ENCODE data around the gene GPR171.

Gene GPR171

DNA sequence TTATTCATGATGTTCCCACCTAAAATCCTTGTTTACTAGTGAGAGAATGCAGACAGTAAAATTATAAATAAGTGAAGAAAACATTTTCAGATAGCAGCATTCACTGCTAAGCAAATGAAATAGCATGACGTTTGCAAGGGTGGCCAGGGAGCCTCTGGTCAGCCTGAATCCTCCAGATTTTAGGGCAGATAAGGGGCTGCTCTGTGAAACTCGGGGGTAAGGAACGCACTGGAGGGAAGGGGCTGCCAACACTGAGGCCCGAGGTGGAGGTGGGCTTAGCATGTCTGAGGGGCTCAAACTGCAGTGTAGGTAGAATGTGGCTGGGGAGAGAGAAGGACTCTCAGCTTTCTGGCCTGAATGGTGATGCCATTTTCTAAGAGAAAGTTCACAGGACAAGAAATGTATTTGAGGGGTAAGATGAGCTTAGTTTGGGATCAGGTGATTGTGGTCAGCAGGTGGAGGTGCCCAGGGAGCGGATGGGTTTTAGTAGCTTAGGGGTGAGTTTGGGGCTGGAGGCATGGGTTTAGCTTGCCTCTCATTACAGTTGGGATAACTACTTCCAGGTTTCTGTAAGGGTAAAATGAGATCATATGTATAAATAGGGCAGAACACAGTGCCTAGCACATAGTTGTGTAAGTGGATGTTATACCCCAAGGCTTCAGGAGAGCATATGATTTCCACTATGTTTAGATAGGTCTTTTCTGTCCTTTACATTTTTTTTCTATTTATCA is 20.5 kb downstream of the GPR171 start:
- in situ Hi-C loops (cut with MboI; ENCODE audit: low sequenced_read_pairs): no loop called here

DNA sequence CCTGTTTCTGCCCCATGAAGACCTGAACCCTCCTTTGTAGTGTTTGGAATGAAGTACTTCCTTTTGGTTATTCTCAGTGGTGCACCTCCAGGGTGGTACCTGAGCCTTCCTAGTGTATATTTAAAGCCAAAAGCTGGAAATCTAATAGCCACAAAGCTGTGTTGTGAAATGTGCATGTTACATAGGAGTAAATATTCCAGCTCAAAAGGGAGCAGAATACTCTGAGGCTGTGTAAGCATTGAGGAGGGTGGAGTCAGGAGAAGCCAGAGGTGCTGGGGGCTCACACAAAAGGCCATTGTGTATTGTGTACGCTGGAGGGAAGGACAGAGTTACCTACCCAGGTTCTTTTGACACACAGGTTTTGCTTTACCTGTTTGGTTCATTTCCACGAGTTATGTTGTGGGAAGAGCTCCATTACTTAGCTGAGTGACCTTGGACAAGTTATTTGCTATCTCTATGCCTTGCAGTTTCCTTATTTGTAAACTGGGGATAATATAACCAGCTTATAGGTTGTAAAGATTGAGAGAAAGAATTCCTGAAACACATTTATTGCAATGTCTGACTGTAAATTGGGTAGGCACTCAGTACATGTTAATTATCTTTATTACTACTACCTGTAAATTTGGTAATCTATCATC is 24.7 kb downstream of the GPR171 start:
- in situ Hi-C loops (cut with MboI; ENCODE audit: low sequenced_read_pairs): no loop called here

DNA sequence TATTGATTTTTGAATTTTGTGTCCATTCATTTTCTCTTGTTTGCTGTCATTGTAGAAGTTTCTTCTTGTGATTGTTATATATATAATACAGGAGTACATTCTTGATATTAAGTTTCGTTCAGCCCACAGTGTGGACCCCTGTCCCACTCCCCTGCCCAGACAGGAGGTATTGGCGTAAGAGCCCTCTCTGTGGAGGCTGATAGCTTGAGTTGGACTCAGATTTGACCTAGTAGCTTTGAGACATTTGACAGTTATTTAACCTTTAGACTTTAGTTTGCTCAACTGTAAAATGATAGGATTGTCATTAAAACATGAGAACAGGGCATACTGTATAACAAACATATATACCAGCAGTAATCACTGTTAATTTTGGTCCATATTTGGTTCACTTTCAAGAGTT is 27.1 kb downstream of the GPR171 start:
- in situ Hi-C loops (cut with MboI; ENCODE audit: low sequenced_read_pairs): no loop called here

DNA sequence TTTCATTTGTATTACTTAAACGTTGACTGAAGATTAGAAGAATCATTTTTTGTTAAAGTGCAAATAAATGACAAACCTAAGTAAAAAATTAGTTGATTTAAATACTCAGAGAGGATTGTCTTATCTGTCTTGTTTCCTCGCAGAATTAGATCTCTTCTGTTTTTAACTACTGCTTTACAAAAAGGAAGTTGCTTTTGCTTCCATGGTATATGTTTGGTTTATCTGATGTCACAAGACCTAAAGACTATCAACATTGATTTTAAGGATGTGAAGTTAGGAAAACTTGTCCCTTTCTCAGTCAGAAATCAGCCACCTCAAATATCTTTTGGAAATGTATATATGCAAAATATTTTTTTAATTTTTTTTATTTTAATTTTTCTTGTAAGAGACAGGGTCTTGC is 28.7 kb downstream of the GPR171 start:
- in situ Hi-C loops (cut with MboI; ENCODE audit: low sequenced_read_pairs): loop anchor here (5.0 kb wide), 1 partner anchor 103 kb away; the partner anchor contains the start of gene P2RY14

DNA sequence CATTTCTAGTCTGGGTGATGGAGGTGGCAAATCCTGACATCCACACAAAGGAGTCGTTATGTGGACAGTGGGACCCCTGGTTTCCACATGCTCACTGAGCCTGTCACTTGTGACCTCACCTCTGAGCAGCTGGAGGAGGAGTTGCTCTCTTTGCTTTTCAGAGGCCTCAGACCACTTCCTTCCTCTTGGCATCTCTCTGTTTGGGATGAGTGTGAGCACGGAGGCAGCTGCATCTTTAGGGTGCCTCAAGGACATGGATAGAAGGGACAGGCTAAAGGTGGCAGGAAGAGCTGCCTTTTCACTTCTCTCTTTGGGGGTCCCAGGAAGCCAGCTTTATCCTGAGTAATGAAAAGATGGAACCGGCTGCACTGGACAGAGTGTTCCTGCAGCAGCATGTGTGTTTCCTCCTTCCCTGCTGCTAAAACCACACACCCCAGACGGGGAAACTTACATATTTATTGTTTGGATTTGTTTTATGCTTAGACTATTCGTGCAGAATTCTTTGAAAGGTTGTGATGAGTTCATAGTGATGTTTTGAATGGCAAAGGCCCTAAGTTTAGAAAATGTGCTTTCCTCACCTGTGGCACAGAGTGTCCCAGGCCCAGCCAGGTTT is 31.8 kb downstream of the GPR171 start:
- in situ Hi-C loops (cut with MboI; ENCODE audit: low sequenced_read_pairs): loop anchor here (5.0 kb wide), 1 partner anchor 106 kb away; the partner anchor contains the start of gene P2RY14

DNA sequence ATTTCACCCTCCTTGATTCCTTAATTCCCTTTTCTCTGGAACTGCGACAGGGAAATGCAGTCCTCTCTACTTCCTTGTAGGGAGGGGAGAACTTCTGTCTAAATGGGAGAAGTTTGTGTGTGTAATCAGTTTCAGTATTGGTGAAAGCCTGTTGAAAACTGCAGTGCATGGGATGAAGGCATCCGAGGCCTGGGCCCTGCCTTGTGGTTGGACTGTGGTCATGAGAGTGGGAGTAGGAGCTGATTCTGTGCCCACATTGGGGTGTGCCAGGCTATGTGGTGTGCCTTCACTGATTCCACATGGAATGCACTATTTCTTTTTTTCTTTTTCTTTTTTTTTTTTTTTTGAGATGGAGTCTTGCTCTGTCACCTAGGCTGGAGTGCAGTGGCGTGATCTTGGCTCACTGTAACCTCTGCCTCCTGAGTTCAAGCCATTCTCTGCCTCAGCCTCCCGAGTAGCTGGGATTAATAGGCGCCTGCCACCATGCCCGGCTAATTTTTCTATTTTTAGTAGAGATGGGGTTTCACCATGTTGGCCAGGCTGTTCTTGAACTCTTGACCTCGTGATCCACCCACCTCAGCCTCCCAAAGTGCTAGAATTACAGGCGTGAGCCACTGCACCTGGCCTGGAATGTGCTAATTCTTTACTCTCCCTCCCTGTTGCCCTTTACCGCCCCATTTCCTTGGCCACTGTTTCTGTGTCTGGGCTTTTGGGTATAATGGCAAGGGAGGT is 32.9 kb downstream of the GPR171 start:
- in situ Hi-C loops (cut with MboI; ENCODE audit: low sequenced_read_pairs): loop anchor here (5.0 to 10.0 kb wide), 2 partner anchors 55 to 107 kb away; partner anchors contain the start of gene P2RY14

DNA sequence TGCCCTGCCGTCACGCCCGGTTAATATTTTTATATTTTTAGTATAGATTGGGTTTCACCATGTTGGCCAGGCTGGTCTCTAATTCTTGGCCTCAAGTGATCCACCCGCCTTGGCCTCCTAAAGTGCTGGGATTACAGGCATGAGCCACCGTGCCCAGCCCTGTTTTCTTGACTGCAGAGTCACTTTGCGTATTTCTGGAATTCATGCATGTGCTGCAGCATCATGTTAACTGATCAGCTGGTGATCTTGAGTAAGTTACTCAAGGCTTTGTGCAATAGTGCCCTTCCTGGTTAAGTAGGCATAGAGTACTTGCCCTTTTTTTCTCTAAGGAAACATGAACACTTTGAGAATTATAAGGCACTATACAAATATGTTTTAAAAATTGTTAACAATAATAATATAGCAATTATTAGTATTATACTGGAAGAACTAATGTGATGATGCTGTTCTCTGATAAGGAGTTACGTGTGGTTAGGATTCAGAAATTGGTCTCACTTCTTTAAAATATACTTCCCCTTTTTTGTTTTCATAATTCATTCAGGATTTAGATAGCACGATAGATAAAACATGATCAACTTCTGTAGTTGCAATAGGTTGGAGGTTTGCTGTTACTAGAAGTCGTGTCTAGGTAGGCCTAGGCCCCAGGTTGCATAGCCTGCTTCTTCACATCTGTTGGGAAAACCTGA is 33.6 kb downstream of the GPR171 start:
- in situ Hi-C loops (cut with MboI; ENCODE audit: low sequenced_read_pairs): loop anchor here (10.0 kb wide), 1 partner anchor 55 kb away; no protein-coding TSS in a partner anchor

DNA sequence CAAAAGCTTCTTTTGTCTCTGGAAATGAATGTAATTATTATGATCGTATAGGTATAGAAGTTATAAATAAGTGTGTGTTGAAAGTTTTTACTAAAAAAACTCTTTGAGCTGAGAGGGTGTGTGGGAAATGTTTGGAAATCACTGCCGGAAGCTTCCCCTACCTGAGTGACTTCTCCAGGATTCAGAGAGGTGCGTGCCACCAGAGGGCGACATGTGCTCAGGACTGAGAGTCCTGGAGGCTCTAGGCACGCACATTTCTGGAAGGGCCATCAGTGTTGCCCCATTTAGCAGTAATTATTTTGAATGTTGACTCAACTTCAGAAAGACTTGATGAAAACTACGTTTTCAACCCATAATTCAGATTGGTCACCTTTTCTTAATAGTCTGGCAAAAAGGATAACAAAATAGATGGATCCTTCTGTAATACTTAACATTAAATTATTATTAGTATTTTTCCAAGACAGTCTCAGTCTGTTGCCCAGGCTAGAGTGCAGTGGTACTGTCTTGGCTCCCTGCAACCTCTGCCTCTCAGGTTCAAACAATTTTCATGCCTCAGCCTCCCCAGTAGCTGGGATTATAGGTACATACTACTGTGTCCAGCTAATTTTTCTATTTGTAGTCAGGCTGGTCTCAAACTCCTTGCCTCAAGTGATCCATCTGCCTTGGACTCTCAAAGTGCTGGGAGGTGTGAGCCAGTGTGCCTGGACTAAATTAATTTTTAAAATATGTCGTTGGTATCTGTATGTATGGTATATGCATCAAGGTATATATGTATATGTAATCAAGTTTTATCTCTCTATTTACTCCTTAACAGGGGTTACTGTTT is 34.5 kb downstream of the GPR171 start:
- in situ Hi-C loops (cut with MboI; ENCODE audit: low sequenced_read_pairs): loop anchor here (10.0 kb wide), 1 partner anchor 56 kb away; no protein-coding TSS in a partner anchor

DNA sequence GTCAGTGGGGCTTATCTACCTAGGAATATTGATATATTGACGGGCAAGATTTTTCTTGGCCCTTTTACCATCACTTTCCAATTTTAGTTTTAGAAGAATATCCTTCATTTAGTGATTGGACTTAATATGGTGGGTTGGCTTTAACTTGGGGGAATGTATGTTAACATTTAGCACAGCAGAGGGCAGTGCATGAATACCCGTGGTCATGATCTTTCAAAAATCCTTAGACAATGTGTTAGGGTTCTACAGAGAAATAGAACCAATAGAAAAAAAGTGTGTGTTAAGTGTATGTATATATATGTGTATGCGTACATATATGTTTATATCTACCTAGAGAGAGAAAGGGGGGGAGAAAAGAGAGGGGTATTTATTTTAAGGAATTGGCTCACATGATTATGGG is 36.9 kb downstream of the GPR171 start:
- in situ Hi-C loops (cut with MboI; ENCODE audit: low sequenced_read_pairs): loop anchor here (10.0 kb wide), 1 partner anchor 59 kb away; no protein-coding TSS in a partner anchor

DNA sequence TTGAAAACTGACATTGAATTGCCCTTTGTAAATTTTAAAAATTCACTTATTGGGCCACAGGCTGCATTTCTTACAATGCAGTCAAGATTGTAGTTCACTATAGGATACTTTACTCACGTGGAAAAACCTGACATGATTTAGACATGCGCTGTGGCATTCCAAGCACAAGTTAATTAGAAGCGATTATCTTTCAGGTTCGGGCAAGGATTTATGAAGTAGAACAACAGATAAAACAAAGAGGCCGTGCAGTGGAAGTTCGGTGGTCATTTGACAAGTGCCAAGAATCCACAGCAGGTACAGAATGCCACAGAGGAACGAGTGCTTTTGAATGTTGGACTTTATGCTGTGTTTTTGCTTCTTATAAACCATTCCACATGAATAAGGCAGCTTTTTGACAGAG is 37.8 kb downstream of the GPR171 start:
- in situ Hi-C loops (cut with MboI; ENCODE audit: low sequenced_read_pairs): loop anchor here (10.0 kb wide), 1 partner anchor 60 kb away; no protein-coding TSS in a partner anchor

DNA sequence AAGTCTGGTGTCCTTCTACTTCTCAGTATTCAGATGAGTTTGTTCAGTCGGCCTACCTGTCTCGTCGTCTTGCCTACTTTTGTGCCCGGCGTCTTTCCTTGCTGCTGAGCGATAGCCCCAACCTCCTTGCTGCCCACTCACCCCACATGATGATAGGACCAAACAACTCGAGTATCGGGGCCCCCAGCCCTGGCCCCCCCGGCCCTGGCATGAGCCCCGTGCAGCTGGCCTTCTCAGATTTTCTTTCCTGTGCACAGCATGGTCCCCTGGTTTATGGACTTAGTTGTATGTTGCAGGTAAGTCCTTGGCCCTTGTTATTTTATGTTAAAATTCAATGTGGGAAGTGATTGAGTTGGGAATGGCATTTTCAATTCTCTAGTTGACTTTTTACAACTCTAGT is 43.2 kb downstream of the GPR171 start:
- in situ Hi-C loops (cut with MboI; ENCODE audit: low sequenced_read_pairs): loop anchor here (10.0 kb wide), 1 partner anchor 65 kb away; no protein-coding TSS in a partner anchor

DNA sequence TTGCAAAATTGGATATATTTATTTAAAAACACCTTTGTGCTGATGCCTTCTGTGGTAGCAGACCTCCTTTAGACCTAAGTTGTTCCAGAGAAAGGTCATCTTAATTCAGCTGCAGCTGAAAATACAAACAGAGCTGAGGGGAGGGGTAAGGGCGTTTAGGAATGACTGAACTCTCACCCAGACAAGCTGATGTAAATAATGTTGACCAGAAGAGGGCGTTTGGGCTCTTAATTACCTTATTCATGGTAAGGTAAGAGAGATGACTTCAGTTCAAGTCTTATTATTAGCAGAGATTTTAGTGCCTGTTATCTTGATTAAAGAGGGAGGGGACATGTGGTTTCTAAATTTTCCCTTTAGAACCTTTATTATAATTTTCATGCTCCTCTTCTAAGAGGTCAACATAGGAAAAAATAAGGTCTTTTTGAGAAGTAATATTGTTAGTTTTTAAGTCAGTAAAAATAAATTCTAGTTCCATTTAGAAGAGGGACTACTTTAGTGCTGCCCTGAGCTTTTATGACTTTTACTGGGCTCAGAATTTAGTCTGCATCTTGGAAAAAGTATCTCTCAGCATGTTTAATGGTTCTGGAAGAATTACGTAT is 46.3 kb downstream of the GPR171 start:
- in situ Hi-C loops (cut with MboI; ENCODE audit: low sequenced_read_pairs): no loop called here

DNA sequence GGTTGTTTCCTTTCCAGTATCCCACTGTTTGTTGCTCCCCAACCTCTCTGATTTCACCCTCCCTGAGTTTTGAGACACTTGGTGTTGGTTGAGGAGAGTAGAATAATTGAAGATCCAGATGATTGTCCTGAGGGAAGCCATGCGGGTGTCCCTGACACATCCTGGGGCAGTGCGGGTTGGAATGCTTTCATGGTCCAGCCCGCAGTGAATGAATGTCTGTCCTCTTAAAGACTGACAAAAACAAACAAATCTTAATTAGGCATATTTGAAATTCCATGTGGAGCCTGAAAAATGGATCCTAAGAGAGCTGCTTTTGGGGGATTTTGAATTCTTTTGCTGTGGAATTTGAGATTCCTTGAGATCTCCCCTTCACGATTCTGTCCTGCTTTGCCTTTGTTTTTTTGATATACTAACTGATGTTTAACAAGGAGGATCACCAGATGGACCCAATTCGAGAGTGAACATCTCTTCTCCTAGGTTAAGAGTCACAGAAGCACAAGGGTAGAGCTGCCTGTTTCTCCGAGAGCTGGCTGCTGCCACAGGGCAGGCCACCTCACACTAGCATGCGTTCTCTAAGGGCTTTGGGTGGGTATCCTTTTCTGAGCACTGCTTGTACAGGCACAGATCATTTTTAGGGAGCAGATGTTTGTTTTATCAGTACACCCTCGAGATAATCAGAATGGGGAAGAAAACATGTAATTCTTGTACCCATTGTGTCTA is 47.4 kb downstream of the GPR171 start:
- in situ Hi-C loops (cut with MboI; ENCODE audit: low sequenced_read_pairs): no loop called here

DNA sequence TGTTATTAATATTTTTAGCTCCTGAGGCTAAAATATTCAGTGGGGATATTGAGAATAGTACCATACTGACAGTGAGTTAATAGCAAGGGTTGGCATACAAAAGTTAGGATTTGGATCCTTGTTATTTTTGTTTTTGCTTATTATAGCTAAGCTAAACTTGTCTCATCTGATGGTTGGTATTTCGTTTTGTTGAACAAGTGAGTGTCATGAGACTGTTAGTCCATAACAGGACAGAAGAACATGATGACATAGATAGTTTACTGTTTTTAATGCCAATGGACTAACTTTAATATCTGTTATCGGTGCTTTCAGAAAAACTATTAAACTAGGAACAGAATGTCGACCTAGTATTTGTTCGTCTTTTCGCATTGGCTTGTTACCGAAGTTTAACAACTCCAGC is 48.5 kb downstream of the GPR171 start:
- in situ Hi-C loops (cut with MboI; ENCODE audit: low sequenced_read_pairs): no loop called here

DNA sequence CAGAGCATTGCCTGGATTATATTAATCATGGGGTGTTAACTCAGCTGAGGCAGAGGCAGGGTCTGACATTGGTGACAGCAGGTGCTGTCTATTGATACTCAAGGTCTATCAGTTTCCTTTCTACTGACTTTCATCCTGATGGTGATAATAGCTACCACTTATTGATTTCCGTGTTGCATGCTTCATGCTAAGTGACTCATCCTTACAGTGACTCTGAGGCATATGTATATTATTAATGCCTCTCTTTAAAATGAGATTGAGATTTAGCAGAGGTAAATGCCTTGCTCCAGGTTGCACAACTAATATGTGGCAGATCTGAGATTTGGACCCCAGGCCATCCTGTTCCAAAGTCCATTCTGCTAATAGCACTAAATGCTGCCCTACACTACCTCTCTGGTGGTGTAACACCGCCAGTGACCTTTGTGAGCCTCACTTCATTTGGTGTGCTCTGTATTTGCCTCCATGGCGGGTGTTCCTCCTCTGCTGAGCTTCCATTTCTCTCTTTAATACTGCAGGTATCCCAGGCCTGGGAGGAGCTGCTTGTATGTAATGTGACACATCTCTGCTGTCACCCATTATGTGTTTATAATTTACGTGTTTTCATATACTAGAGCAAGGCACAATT is 50.4 kb downstream of the GPR171 start:
- in situ Hi-C loops (cut with MboI; ENCODE audit: low sequenced_read_pairs): no loop called here

Measured in HL-60/S4 treated with phorbol 12-myristate 13-acetate at 8.2 ng/mL for 4 days and 3 days (cell line).